ENCODE results near the gene MCL1.

- TF ChIP-seq CTCF (conservative IDR thresholded peaks at IDR 0.05) (no peak), EZH2 (IDR thresholded peaks at IDR 0.05; ENCODE audit: low read depth) (no peak)
Measured at GRCh38 chr1:150568594-150568966, 10.8 kb downstream of the MCL1 start.
